Neutrophil (primary cell): ENCODE results near the gene LAMA5.

Experiments used
- H3K27ac ChIP-seq: fragments of 200-600 bp; sonication (generic); 2 replicates; pipeline ENCODE4 v1.5.1; 2016; ENCODE audit warnings: mild to moderate bottlenecking, moderate library complexity
- H3K27me3 ChIP-seq: fragments of 200-600 bp; sonication (generic); 2 replicates; pipeline ENCODE4 v1.6.0; 2016; ENCODE audit warnings: mild to moderate bottlenecking
- H3K36me3 ChIP-seq: fragments of 200-600 bp; sonication (generic); 2 replicates; pipeline ENCODE4 v1.5.1; 2017
- H3K4me1 ChIP-seq, 2 experiments: fragments of 200-600 bp in 1 of 2; sonication (generic) in 1 of 2; 1 replicate in 1 of 2; 2 replicates in 1 of 2; pipeline versions ENCODE4 v1.5.1 to v1.6.1; 2013 to 2016; ENCODE audit warnings: low read depth in 1 of 2, low read length in 1 of 2, mild to moderate bottlenecking in 1 of 2, moderate library complexity in 1 of 2; ENCODE audit not compliant: control insufficient read depth in 1 of 2, insufficient read depth in 1 of 2
- H3K4me3 ChIP-seq, 2 experiments: fragments of 200-600 bp in 1 of 2; sonication (generic) in 1 of 2; 1 replicate in 1 of 2; 2 replicates in 1 of 2; pipeline ENCODE4 v1.5.1; 2013 to 2016; ENCODE audit warnings: low read depth in 1 of 2, low read length in 1 of 2, mild to moderate bottlenecking in 1 of 2, moderate library complexity in 1 of 2
- H3K9me3 ChIP-seq: fragments of 200-600 bp; sonication (generic); 2 replicates; pipeline ENCODE4 v1.5.1; 2016
- CTCF ChIP-seq: fragments of 200-600 bp; sonication (generic); IDR thresholded peaks from 2 replicates; pipeline ENCODE4 v1.5.1; 2016; ENCODE audit warnings: antibody characterized with exemption

The LAMA5 gene

DNA sequence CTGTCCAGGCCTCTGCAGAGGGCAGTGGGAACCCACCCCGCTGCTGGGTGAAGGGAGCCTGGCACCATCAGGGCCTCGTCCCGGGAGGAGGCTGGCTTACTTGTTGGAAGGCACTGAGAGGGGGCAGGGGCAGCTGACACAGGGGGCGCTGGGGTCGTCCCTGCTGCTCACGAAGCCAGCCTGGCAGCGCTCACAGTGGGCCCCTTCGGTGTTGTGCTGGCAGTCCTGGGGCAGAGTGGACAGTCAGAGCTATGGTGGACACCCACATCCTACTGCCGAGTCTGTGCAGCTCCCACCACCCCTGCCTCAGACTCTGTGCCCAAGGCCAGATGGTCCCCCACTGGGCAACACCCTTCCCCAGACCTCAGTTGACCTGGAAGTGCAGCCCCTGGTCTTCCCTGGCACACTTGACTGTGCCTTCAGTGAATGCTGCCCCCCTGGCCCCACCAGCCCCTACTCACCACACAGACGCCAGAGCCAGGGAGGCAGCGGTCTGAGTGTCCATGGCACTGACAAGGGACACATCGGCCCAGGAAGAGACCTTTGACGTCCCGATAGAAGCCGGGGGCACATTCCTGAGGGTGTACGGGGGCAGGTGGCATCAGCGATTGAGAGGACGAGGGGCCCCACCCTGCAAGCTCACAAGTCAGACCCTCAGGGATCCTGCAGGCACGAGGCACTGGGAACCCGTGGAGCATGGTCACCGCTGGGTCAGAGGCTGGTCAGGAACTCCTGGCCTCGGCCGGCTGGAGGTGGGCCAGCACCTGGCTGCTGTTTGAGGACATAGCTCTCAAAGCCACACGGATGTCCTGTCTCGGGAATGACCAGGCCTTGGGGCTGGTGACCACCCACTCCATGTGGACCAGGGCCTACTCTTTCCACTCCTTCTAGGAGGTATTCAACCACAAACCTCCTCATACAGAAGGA, 42.9 kb downstream of the LAMA5 start:
- H3K9me3 ChIP-seq, result no peaks in the 10 kb centered on the region
- no peak overlapping the region for H3K27ac ChIP-seq
- TF ChIP-seq CTCF, result no peak
- no peaks in the 10 kb centered on the region for H3K4me1 ChIP-seq
- H3K36me3 ChIP-seq, result no peaks in the 10 kb centered on the region
- no peak overlapping the region for H3K4me3 ChIP-seq
- H3K27me3 ChIP-seq, result no peaks in the 10 kb centered on the region

DNA sequence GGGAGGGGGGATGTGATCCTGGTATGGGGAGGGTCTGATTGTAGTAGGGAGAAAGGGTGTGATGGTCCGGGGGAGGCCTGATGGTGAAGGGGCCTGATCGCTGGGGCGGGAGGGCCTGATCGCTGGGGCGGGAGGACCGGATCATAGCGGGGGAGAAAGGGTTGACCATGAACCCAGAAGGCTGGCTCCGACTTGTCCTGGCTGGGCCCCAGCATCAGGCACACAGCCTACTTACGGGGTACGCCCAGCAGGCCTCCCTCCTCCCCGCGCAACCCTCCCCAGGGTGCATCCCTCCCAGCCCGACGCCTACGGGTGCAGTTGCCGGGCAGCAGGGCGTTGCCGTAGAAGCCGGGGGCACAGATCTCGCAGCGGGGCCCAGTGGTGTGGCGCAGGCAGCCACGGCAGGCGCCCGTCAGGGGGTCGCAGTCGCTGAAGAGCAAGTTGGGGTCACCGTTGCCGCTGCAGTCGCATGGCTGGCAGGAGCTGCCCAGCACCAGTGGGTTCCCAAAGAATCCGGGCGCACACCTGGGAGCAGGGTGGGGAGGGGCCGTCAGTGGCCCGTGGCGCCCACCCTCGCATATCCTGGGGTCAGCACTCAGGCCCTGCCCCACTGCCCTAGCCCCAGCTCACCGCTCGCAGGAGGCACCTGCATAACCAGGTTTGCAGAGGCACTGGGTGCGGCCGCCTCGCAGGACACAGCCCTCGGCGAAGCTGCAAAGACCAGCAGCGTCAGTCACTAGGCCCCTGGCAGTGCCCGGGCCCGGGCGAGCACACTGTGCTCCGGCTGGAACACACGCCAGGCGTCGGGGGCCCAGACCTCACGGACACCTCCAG, 43.7 kb downstream of the LAMA5 start:
- Histone ChIP-seq H3K4me1 (no peaks in the 10 kb centered on the region), H3K9me3 (no peaks in the 10 kb centered on the region), H3K4me3 (no peak overlapping the region), H3K27ac (no peak overlapping the region), H3K36me3 (no peaks in the 10 kb centered on the region), H3K27me3 (no peaks in the 10 kb centered on the region)
- no peak for TF ChIP-seq CTCF

DNA sequence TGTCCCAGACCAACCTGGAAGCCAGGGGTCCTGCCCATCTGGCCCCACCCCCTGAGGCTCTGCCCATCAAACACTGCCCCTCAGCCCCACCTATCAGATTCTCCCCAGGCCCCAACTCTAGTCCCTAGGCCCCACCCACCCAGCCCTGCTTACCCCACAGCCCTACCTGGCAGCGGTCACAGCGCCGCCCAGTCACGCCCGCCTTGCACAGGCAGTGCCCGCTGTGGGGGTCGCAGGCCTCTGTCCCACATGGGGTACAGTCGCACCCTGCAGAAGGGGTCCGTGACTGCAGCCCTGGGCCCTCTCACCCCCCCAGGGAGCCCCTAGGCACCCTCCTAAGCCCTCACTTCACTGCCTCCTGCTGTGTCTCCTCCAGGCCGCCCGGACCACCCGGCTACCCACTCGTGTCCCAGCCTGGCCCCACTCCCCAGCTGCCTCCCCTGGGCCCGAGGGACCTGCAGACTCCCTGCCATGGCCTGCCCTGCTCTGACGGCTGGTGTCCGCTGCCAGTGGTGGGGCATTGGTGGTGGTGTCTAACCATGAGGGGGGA, 44.5 kb downstream of the LAMA5 start:
- Histone ChIP-seq H3K4me3 (no peak overlapping the region), H3K27me3 (no peaks in the 10 kb centered on the region), H3K36me3 (no peaks in the 10 kb centered on the region), H3K9me3 (no peaks in the 10 kb centered on the region), H3K27ac (no peak overlapping the region), H3K4me1 (no peaks in the 10 kb centered on the region)
- no peak for TF ChIP-seq CTCF

DNA sequence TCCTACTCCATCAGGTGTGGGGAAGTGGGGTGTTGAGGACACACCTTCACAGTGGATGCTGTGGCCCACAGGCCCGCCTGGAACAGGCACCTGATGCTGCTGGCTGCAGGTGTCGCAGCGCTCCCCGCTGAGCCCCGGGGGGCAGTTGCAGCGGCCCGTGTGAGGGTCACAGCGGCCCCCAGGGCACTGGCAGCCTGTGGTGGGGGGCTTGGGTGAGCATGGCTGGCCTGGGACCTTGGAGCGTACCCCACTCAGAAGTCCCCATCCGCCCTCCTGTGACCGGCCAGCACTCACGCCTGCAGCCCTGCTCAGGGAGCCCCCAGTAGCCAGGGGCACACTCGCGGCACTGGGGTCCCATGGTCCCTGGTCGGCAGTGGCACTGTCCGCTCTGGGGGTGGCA, 45.1 kb downstream of the LAMA5 start:
- H3K27me3 ChIP-seq, result no peaks in the 10 kb centered on the region
- no peak overlapping the region for H3K4me3 ChIP-seq
- H3K36me3 ChIP-seq, result no peaks in the 10 kb centered on the region
- no peak for TF ChIP-seq CTCF
- H3K4me1 ChIP-seq, result no peaks in the 10 kb centered on the region
- H3K27ac ChIP-seq, result no peak overlapping the region
- no peaks in the 10 kb centered on the region for H3K9me3 ChIP-seq

DNA sequence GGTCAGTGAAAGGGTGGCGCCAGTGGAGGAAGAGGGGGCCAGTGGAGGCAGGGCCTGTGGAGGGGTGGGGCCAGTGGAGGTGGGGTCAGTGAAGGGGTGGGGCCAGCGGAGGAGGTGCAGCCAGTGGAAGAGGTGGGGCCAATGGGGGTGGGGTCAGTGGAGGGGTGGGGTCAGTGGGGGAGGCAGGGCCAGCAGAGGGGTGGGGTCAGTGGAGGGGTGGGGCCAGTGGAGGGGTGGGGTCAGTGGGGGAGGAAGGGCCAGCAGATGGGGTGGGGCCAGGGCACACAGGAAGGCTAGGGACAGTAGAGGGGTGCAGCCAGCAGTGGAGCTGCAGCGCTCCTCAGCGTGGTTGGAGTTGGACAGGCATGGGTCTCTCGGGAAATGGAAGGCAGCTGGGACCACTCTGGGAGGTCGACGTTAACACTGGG, 45.6 kb downstream of the LAMA5 start:
- TF ChIP-seq CTCF, result no peak
- no peaks in the 10 kb centered on the region for H3K36me3 ChIP-seq
- H3K4me1 ChIP-seq, result no peaks in the 10 kb centered on the region
- no peaks in the 10 kb centered on the region for H3K27me3 ChIP-seq
- no peaks in the 10 kb centered on the region for H3K9me3 ChIP-seq
- no peak overlapping the region for H3K4me3 ChIP-seq
- H3K27ac ChIP-seq, result no peak overlapping the region
